Astrocyte of the spinal cord (primary cell): ENCODE results near the gene DGAT2.

Experiments used
- DNase-seq: peaks from one replicate; pipeline ENCODE4 v3.0.0; 2011; ENCODE audit warnings: low read depth, low spot score
- H3K4me3 ChIP-seq: 2 replicates; pipeline ENCODE4 v1.5.1; 2011; ENCODE audit warnings: low read depth, mild to moderate bottlenecking, low read length, moderate library complexity
- CTCF ChIP-seq: IDR thresholded peaks from 2 replicates; pipeline ENCODE4 v1.5.1; 2012; ENCODE audit warnings: low read depth, mild to moderate bottlenecking, low read length, inconsistent platforms
- in situ Hi-C: cut with HindIII; loops from 2 replicates; pipeline ENCODE4 v1.10.0; 2017; ENCODE audit warnings: low sequenced_read_pairs

DGAT2 gene

GRCh38 chr11:75813124-75813523, 44.5 kb downstream of the DGAT2 start:
- in situ Hi-C loops, result no loop called here
- H3K4me3 ChIP-seq, result no peak overlapping the region
- DNase-seq, result no peak
- no peak for TF ChIP-seq CTCF

- in situ Hi-C loops, result no loop called here
- TF ChIP-seq CTCF, result no peak
- H3K4me3 ChIP-seq, result no peak overlapping the region
- no peak for DNase-seq
These were observed 45.1 kb downstream of the DGAT2 start for GRCh38 chr11:75813622-75814039.

DNA sequence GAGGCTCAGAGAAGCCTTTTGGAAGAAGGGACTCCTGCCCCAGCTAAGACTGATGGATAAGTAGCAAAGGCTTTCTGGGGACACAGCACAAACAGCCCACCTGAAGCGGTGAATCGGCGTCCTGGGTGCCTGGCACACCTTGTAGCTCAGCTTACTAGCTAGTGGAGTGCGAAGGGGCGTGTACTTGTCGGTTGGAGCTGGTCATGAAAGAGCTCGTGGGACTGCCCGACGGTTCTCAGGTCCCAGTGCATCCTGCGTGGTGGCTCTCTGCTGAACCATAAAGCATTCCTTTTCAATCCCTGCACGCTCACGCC, 45.7 kb downstream of the DGAT2 start:
- H3K4me3 ChIP-seq, result peak overlapping the region; percentile 87
- in situ Hi-C loops, result no loop called here
- no peak for DNase-seq
- no peak for TF ChIP-seq CTCF

GRCh38 chr11:75814677-75815344, 46.2 kb downstream of the DGAT2 start, which contains the start of gene UVRAG:
Gene UVRAG (plus strand): TSS chr11:75815210. CDS start chr11:75815408, 198 bp downstream.
- in situ Hi-C loops, result no loop called here
- H3K4me3 ChIP-seq, result peak within 1 kb of the TSS; percentile 87
- DNase-seq, result peak; percentile 99
- TF ChIP-seq CTCF, result no peak

DNA sequence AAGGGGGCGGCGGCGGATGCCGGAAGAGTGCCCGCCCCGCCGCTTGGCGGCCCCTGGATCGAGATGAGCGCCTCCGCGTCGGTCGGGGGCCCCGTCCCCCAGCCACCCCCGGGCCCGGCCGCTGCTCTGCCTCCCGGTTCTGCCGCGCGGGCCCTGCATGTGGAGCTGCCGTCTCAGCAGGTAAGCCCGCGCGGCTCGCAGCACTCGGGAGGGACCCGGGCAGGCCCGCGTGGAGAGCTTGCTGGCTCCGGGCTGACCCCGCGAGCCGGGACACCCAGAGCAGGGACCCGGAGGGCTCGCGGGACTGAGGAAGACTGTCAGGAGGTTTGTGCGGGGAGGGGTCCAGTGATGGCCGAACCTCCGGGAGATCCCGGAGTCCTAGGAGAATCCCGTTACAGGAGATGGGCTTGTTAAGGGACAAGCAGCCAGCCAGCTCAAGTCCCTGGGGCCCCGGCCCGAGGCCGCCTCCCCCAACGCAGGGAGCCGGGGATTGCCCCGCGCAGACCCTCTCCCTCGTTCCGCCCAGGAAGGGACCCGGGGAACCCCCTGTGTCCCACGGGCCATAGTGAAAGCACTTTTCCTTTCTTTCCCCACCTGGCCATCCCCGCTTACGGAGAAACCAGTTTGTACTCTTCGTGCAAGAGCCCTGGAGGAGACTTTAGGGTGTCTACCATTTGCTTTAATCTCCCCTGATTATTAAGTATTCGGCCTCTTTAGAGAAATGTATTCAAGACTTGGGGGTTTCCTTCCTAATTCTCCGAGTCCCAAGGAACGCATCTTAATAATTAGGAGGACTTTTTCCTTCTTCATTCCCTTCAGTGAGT, 47.0 kb downstream of the DGAT2 start:
- DNase-seq, result peak; percentile 52
- in situ Hi-C loops, result no loop called here

More for the DNA sequence above, 47.0 kb downstream of the DGAT2 start:
- TF ChIP-seq CTCF, result no peak
- peak overlapping the region; percentile 87 for H3K4me3 ChIP-seq
